Stromal cell of bone marrow (primary cell): Measurements from ENCODE around the gene PDE4D.
"Not testable (repeated sequence)": the region's sequence is repeated elsewhere in the genome, so short reads cannot be mapped to it uniquely, and the experiment has no call there.

Experiments used
- DNase-seq: peaks from one replicate; pipeline ENCODE4 v3.0.0-alpha.2; 2012; ENCODE audit warnings: low read depth

The PDE4D gene

DNA sequence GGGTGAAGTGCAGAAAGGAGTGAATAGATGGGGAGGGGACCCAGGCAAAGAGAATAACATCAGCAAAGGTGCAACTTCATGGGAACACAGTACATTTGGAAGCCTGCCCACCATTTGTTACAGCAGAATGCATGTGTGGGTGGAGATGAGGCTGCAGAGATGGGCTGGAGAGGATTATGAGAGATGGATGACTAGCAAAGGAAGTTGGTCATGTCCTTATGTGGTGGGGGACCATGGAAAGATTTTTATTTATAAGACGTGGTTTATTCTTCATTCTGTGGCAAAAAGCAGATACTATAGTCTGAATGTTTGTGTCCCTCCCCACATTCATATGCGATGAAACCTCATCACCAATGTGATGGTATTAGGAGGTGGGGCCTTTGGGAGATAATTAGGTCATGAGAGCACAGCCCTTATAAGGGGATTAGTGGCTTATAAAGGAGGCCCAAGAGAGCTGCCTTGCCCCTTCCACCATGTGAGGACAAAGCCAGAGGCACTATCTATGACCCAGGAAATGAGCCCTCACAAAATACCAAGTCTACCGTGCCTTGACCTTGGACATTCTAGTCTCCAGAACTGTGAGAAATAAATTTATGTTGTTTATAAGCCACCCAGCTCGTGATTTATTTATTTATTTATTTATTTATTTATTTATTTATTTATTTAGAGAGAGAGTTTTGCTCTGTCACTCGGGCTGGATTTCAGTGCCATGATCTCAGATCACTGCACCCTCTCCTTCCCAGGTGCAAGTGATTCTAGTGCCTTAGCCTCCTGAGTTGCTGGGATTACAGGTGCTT, 827.0 kb downstream of the PDE4D start:
- no peak for DNase-seq

DNA sequence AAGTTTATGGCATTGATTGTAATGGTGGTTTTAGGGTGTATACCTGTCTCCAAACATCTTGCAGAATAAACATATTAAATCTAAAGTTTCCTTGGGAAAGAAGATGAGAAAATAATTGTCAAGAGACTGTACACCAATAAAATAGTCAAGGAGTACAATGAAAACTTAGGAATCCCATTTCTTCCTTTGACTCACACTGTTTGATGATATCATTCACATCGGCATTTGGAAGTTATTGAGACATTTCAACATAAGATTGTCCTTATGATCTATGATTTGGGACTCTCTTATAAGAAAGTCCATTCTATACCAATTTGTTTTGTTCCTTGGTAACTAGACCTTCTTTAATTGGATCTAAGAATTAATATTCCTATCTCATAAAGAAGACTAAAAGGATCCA, 828.0 kb downstream of the PDE4D start:
- peak; percentile 37 for DNase-seq

DNA sequence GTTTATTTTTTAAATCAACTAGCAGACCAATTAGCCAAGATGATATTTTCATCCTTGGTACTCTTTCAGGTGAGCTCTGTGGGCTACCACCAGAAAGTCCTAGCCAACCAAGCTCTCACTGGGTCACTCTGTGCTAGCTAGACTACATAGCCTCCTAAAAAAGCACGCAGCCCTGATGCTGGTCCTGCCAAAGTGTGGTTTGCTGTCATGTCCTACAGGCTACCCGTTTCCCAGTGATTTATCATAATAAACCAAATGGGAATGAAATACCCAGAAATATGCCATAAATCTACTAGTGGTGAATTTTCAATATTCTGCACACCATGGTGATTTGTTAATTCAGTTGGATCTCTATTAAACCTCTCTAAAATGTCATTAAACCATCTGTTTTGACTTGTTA, 829.2 kb downstream of the PDE4D start:
- DNase-seq: no peak

DNA sequence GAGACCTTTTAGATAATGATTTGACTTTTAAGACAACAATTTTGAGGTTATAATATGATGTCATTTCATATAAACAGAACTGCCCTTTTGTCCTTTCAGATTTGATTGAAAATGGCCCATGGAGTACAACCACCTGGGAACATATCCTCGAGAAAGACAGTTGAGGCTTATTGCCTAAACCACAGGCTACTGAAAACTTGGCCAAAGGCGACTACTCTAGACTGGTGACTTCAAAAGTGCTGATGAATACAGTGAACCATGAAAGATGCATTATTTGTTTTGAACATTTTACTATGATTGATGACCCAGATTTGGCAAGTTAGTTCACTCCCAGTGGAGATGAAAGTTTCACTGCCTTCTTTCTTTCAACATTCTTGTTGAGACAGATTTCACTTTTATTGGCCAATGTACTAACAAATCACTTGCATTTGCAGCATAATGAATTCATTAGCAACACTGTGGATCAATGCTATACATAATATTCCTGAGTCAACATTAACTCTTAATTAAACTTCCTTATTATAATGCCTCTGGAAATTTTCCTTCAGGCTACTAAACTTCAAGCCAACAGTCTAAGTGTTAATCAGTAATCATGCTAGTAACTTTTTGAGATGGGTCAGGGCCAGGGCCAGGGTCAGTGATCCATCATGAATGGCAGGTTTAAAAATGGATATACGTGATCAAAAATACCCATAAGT, 830.4 kb downstream of the PDE4D start:
- peak; percentile 70 for DNase-seq

DNA sequence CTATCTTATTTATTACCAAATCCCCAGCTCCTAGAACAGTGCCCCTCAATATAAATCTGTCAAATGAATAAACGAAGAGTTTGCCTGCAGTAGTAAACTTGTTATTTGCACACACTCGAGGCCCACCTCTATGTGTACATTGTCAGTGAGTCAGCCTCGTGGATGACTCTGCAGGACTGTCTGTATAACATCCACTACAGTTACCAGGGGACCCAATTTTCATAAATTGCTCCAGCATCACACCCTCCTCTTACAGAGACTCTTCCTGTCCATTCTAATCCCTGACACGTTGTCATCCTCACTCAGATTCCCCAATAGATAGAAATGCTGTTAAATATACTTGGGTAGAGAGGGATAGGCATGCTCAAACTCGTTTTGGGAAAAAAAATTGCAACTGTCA, 832.1 kb downstream of the PDE4D start:
- no peak for DNase-seq

DNA sequence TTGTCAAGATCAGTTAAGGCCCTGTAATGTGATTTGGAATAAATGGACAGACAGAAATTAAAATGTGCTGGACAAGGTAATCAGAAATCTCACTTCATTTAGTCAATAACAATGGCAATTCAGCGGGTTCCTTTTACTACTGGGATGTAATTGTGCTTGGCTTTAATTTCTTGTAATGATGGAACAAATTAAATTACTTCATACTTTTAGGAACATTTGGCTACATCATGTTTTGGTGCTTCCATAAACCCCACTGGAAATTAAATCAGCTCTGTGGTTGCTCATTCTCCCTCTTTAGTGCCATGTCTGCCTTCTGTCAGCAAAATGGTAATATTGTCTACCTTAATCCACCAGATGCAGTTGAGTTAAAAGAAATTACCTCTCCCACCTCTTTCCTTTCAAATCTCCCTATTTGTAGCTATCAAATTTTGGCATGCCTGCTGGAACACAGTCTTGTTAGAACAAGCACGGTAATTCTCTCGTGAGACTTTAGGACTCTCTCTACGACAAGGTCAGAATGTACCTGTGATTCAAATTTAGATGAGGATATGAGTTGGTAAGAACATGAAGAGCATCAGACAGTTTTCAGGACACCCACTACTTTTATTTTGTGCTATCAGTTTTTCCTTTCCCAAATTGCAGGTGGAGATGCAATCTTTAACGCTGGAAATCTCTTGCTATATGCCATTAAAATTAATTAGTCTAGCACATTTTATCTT, 834.4 kb downstream of the PDE4D start:
- no peak for DNase-seq

DNA sequence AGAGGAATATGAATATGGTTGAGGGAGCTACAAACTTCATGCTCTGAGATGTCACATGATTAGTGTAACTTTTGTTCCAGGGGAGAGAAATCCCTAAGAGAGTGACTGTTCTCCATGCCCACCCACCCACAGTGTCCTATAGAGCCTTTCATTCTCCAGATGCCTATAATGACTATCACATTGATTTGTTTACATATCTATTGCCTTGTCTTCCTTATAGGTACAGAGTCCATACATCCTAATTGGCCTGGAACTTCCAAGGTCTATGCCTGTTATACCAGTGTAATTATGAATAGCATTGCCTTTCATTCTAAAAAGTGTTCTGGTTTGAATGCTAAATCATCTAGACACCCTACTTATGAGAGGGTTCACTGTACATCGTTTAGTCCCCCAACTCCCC, 835.3 kb downstream of the PDE4D start:
- DNase-seq: no peak

DNA sequence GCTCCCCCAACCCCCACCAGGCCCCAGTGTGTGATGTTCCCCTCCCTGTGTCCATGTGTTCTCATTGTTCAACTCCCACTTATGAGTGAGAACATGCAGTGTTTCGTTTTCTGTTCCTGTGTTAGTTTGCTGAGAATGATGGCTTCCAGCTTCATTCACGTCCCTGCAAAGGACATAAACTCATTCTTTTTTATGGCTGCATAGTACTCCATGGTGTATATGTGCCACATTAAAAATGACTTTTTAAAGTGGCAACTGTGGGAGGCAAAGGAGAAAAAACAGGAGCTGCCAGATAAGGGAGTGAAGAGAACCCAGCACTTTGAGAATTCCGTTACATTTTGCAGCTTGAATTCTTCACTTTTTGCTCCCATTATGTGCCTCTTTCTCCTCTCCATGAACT, 836.9 kb downstream of the PDE4D start:
- DNase-seq: not testable (repeated sequence)

DNA sequence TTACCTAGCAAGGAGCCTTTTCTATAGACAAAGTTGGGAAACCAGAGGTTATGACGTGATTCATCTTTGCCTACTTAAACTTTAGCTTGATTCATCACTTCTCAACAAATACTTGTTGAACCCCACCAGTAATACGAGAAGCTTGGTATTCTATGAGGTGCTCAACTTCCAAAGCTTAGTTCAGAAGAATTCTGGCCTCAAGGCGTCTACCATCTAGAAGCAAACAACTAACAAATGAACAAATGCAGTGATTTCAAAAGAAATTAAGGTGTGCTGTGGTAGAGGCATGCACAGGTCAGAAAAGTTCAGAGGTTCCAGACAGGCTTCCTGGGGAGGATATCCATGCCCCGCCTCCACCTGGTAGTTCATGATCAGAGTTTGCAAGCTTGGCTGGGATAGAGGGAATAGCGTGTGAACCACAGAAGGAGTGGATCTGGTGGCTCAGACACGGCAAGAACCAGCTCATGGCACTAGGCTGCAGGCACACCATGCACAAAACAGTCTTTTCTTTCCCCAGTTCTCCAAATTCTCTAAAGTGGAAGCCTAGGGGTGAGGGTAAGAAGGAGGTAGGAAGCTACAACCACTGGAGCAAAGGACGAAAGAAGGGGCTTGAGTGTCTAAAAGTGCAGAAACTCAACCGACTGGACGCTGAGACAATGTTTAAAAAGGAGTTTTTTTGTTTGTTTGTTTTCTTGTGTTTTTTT, 837.6 kb downstream of the PDE4D start:
- DNase-seq: no peak

DNA sequence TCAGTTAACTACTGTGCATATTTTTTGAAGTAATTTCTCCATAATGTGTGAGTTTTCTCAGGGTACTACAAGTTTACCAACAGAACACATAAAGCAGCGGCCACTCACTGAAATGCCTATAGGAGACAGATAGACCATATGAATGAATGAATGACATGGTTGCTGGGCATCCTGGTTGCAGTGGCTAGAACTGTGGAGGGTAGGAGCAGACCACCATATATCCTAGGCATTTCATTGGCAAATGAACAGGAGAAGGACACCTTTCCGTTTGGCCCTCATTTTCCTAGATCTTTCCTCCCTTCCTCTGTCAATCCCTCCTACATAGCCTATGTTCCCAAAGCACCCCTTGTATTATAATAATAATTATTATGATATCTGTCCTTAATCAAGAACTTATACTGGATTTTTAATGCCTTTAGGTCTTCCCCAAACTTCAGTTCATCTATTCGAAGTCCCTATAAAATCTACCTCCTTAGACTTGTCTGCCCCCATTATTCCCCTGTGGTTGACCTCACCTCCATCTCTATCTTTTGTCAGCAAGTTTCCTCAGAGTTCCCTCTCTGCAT, 838.5 kb downstream of the PDE4D start:
- no peak for DNase-seq

DNA sequence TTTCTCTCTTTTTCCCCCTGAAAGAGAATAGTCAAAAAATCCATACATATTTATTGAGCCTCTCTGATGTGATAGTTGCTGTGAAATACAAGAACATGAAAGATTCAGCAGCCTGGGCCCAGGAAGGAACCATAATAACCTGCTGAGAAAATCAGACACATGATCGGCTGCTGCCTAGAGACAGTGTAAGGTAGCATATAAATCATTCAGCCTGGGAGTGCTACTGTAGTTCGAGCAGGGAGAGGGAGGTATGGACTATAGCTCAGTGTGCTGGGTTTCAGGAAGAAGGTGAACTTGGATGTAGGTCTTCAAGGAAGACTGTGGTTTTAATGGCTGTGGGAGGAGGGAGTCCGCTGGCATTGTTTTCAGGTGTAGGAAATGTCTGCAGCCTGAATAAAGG, 841.6 kb downstream of the PDE4D start:
- no peak for DNase-seq

DNA sequence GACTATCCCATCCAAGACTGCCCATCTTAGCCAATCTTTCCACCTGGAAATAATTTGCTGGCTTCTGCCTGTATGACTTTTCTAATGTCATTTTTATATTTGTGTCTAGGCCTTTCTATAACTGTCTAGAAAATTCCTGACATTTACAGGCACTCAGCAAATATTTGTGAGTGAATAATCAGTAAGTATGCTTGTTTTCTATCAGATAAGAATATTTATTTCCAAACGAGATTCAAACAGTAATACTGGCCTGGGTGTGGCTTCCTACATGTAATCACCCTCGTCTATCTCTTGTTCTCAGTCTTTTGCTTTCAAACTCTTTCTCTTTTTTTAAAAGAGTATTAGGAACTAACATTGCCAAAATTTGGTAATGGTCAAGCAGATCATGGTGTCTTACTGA, 844.4 kb downstream of the PDE4D start:
- no peak for DNase-seq

DNA sequence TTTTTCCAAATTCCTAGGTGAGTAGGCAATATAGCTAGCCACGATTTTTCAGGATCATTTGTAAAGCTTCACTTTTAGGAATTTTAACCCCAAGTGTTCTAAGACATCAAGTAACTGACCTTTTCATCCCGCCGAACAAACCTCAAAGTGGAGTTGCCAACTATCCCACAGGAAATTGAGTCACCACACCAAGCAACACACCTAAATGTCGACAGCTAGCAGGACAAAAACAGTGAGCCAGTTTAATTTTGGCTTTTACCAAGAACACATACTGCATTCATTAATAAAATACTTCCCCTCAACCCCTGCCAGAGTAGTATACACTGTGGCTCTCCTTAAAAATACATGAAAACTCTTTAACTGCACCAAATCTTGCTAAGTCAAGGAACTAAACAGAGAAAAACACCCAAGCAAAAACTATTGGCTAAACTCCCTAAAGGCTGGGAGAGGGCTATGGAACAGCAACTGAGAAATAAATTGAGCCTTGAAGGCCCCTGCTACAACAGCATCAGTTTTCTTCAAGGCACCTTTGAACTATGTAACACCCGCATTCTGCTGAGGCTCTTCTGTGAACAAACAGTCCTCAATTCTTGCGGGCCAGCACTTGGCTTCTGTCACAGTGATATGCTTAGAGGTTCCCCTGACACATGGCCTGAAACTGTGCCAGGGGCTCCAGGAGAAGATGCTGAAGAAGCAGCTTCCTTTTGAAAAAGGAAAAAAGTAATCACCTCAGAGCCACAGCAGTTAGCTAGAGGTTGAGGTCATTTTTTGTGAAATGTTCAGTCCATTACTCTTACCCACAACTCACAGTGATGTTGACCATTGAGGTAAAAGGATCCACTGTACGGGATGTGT, 851.1 kb downstream of the PDE4D start:
- DNase-seq: no peak

DNA sequence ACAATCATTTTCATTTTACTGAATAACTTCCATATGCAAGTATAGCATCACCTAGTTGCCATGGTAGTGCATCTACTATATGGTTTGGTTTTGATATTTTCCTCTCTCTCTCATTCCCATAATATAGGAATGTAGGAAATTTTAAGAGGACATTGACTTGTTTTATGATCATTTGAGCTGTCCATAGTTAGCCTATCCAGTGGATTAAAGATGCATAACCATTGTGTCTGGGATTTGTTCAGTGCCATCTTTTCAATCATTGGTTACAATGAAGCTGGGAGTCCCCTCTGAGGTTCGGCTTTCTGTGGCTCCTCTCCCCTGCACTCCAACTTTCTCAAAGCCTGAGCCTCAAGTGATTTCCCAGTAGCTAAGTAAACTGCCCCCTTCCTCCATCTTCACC, 852.2 kb downstream of the PDE4D start:
- no peak for DNase-seq

DNA sequence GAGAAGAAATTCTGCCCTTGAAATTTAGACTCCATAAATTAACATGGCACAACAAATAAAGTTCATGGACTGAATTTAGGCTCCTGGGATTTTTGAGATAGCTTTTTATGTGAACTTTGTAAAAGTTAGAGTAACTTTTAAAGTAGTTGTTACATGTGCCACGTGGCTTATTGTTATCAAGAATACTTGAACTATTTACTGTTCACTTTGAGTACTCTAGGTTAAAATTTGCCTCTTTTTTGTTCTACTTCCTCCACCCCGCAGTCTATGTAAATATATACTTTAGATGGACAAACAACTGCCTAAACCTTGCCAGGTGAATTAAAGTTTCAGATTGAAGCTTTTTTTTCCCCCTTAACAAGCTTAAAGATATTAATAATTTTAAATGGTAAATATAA, 852.7 kb downstream of the PDE4D start:
- DNase-seq: no peak

DNA sequence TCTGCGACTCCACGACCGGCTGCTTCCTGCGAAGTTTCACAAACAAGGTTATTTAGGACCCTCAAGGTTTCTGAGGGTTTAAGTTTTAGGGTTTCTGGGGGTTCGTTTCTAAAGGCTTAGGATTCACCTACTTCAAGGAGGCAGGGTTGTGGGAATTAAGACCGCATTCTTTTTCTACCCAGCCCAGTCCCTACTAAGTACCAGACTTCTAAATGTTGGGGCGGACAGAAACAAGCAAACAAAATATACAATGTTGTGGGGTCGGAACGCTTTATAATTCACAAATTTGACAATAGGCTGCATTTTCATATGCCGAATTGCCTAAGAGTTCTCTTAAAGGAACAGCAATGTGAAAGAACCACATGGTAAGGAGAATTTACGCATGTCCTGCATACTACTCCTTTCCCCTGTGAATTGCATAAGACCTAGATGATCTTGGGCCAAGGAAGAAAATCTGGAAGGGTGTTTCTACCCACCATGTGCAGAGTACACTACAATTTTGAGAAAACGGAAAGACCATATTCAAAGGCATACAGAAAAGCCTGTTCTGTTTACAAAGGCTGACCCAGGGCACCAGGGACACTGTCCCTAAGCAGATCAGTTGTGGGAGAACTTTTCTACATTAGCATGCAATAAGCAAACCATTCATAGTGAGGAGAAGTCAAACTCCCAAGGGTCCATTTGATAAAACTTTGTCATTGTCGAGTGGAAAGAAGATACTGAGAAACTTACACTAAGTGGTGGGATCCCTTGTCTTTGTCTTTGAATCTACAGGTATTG, 853.3 kb downstream of the PDE4D start:
- DNase-seq: no peak

DNA sequence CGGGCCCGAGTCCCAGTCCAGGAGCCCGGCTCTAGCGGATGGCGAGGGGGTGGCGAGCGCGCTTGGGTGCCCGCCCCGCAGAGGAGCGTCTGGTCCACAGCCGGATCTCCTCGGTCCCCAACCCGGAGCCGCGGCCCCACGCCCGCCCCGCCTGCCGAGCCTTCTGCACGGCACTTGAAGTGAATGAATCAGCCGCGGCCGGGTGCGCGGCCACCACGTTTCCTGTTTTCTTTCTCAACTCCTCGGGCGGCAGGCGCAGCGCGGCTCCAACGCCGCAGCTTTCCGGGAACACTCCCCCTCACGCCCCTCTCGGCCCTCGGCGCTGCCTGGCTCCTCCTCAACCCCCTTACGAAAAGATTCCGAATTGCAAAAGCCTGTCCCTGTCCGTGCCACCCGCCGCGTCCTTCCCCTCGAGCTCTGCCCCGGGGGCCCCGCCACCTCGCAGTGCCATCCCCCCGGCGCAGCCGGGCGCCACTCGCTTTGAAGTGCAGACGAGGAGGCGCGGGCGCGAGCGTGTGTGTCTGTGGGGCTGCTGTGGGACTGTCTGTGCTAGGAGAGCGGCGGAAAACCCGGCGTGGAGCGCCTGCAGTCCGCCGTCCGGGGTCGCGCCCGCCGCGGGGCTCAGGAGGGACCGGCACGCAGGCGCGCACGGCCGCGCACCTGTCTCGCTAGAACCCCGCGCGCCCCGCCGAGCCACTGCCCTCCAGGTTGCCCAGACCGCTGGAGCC, 854.1 kb downstream of the PDE4D start:
- no peak for DNase-seq

DNA sequence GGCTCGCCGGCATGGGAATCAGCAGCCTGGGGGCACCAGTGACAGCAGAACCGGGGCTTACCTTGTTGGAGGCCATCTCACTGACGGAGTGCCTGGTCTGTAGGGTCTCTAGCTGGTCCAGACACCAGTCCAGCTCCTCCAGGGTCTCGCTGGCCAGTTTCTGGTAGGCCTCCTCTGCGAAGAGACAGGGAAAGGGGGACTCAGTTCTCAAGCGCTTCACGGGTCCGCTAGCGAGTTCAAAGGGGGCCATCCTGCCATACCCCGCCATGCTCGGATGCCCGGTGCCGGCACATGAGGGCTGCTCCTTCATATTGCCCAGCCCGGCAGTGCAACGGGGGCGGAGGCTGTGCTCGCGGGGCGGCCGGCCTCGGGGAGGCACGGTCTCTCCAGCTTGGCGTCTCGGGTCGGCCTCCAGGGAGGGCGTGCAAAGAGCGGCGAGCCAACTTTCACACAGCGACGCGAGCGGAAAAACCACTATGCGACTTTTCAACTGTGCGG, 854.7 kb downstream of the PDE4D start:
- DNase-seq: no peak
